ENCODE results near the gene KRT7. TPM values are rescaled to one million over a fixed set of nuclear protein-coding genes. Genes with fewer than 3 reads are reported as not detected.

The KRT7 gene
- polyA plus RNA-seq, 1 of the 3 experiments (the other 2 are of a cell fraction), result 5.4 TPM

DNA sequence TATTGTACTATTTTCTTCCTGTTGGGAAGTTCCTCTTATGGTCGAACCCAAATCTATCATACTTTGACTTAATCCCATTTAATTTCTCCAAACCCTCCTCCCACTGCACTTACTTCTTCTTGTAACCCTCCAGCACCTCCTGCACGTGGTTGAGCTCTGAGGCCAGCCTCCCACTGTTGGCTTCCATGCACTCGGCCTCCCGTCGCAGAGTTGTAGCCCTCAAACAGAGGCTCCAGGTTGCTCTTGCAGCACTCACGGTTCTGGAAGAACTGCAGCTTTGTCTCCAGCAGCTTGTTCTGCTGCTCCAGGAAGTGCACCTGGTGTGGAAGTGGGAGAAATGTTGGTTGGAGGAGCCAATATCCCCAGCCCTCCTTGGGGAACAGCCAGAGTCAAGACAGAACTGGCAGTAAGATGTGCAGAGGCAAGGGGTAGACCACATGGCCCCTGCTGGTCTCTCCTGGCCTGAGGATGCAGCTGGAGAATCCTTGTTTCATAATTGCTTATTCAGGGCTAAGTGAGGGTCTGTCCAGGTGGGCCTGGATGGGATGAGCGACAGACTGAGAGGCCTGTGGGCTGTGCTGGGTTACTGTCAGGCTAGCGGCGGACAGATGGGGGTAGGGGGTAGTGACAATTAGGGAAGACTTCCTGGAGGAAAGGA, 23.0 kb downstream of the KRT7 start (continued):
- TF ChIP-seq, protein P1, sequence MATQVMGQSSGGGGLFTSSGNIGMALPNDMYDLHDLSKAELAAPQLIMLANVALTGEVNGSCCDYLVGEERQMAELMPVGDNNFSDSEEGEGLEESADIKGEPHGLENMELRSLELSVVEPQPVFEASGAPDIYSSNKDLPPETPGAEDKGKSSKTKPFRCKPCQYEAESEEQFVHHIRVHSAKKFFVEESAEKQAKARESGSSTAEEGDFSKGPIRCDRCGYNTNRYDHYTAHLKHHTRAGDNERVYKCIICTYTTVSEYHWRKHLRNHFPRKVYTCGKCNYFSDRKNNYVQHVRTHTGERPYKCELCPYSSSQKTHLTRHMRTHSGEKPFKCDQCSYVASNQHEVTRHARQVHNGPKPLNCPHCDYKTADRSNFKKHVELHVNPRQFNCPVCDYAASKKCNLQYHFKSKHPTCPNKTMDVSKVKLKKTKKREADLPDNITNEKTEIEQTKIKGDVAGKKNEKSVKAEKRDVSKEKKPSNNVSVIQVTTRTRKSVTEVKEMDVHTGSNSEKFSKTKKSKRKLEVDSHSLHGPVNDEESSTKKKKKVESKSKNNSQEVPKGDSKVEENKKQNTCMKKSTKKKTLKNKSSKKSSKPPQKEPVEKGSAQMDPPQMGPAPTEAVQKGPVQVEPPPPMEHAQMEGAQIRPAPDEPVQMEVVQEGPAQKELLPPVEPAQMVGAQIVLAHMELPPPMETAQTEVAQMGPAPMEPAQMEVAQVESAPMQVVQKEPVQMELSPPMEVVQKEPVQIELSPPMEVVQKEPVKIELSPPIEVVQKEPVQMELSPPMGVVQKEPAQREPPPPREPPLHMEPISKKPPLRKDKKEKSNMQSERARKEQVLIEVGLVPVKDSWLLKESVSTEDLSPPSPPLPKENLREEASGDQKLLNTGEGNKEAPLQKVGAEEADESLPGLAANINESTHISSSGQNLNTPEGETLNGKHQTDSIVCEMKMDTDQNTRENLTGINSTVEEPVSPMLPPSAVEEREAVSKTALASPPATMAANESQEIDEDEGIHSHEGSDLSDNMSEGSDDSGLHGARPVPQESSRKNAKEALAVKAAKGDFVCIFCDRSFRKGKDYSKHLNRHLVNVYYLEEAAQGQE (IDR thresholded peaks at IDR 0.05; ENCODE audit: low read depth, low read length), result no peak
- TF ChIP-seq ZBTB33 (IDR thresholded peaks at IDR 0.05; ENCODE audit: borderline replicate concordance, low read depth), result no peak
- no peak for TF ChIP-seq FOXJ3 (CRISPR knock-in tag; IDR thresholded peaks at IDR 0.05)
- TF ChIP-seq EZH2phosphoT487 (IDR thresholded peaks at IDR 0.05; ENCODE audit: borderline replicate concordance, low read depth), result no peak
- TF ChIP-seq SMC3 (IDR thresholded peaks at IDR 0.05; ENCODE audit: low read depth, low read length), result no peak

GRCh38 chr12:52256584-52256935, 23.5 kb downstream of the KRT7 start:
- peaks cover 3 to 15% of the 10 kb centered on the region in 2 experiments; a peak in 3 of 4 replicates for H3K4me1 ChIP-seq (ENCODE audit: control insufficient read depth in 1 of 2, insufficient read depth in 2 of 2, low read depth in 1 of 2, low read length in 1 of 2)
- no peaks in the 10 kb centered on the region for H3K79me2 ChIP-seq (ENCODE audit: insufficient read depth)
- H3K4me2 ChIP-seq, result no peak overlapping the region
- CTCF ChIA-PET, result interaction anchor here (1.0 to 6.8 kb wide), 7 partner anchors 11 to 70 kb away, joined by 3 to 42 read pairs (median 4); no protein-coding TSS in a partner anchor
- H3K9me2 ChIP-seq, result no peaks in the 10 kb centered on the region
- no peaks in the 10 kb centered on the region for H4K20me1 ChIP-seq (ENCODE audit: insufficient read depth)
- TF ChIP-seq FOXM1 (IDR thresholded peaks at IDR 0.05; ENCODE audit: low read depth), result no peak
- no peak for TF ChIP-seq CHD2 (IDR thresholded peaks at IDR 0.05; ENCODE audit: low read length, partially characterized antibody)
- TF ChIP-seq IRF3 (IDR thresholded peaks at IDR 0.05; ENCODE audit: low read depth, low read length), result no peak
- TF ChIP-seq, protein P2, sequence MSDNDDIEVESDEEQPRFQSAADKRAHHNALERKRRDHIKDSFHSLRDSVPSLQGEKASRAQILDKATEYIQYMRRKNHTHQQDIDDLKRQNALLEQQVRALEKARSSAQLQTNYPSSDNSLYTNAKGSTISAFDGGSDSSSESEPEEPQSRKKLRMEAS (IDR thresholded peaks at IDR 0.05; ENCODE audit: low read depth), result no peak
- TF ChIP-seq ELF1 (IDR thresholded peaks at IDR 0.05), result no peak
- TF ChIP-seq EP300 (IDR thresholded peaks at IDR 0.05; ENCODE audit: borderline replicate concordance in 1 of 2, low read depth in 1 of 2, low read length in 1 of 2), result no peak
- no peak for TF ChIP-seq ZBTB33 (IDR thresholded peaks at IDR 0.05; ENCODE audit: borderline replicate concordance, low read depth)
- no peak overlapping the region for H3K27ac ChIP-seq (ENCODE audit: low read depth in 2 of 2, low read length in 1 of 2)
- no peak overlapping the region for H3K9ac ChIP-seq
- H3K9me3 ChIP-seq, result no peaks in the 10 kb centered on the region
- POLR2A ChIA-PET, result no interaction called here
- no peaks in the 10 kb centered on the region for H3K27me3 ChIP-seq (ENCODE audit: insufficient read depth)
- no peak overlapping the region for H3K4me3 ChIP-seq (ENCODE audit: low read depth in 2 of 2, low read length in 1 of 2)
- WGBS (ENCODE audit: low lambda C conversion rate), result 70% methylated on average over 2 of the region's 2 CpGs
- peaks cover 7% of the 10 kb centered on the region for H3F3A ChIP-seq (replicated peaks; ENCODE audit: insufficient read depth)
- DNase-seq, result no peak
- no peaks in the 10 kb centered on the region for H3K36me3 ChIP-seq (replicated peaks in 1 of 2; ENCODE audit: control insufficient read depth in 1 of 2, insufficient read depth in 2 of 2, low read length in 1 of 2)
- no peak overlapping the region for H2AFZ ChIP-seq (ENCODE audit: low read depth)

All from SK-N-SH (cell line).